ENCODE measurements around the gene GLCE. TPM values are rescaled to one million over a fixed set of nuclear protein-coding genes. Genes with fewer than 3 reads are reported as not detected.

Gene GLCE
- total RNA-seq, 4 donors from 2014 or later: 33.8 to 50.7 (median 43.8) TPM

- H3K9me3 ChIP-seq: no peaks in the 10 kb centered on the region
- H3K27me3 ChIP-seq: no peaks in the 10 kb centered on the region
- DNase-seq: no peak
- peaks cover 0 to 10% (median 0%) of the 10 kb centered on the region in 3 donors for H3K36me3 ChIP-seq
- H3K4me1 ChIP-seq: no peaks in the 10 kb centered on the region
- TF ChIP-seq POLR2A (IDR thresholded peaks at IDR 0.05) (no peak), CTCF (IDR thresholded peaks at IDR 0.05) (no peak)
- no peak overlapping the region for H3K27ac ChIP-seq
- no peak overlapping the region for H3K4me3 ChIP-seq
These were observed 72.3 kb downstream of the GLCE start for GRCh38 chr15:69232765-69233164.

- no peaks in the 10 kb centered on the region for H3K4me1 ChIP-seq
- H3K27ac ChIP-seq: no peak overlapping the region
- H3K27me3 ChIP-seq: no peaks in the 10 kb centered on the region
- no peak for DNase-seq
- no peak overlapping the region for H3K4me3 ChIP-seq
- TF ChIP-seq POLR2A (IDR thresholded peaks at IDR 0.05) (no peak), CTCF (IDR thresholded peaks at IDR 0.05) (no peak)
- no peaks in the 10 kb centered on the region for H3K9me3 ChIP-seq
- H3K36me3 ChIP-seq: peaks cover 0 to 3% (median 0%) of the 10 kb centered on the region in 3 donors
These were observed 74.2 kb downstream of the GLCE start for GRCh38 chr15:69234676-69235075.

GRCh38 chr15:69236505-69236904, 76.1 kb downstream of the GLCE start:
- no peaks in the 10 kb centered on the region for H3K9me3 ChIP-seq
- no peaks in the 10 kb centered on the region for H3K27me3 ChIP-seq
- no peak for DNase-seq
- no peaks in the 10 kb centered on the region for H3K36me3 ChIP-seq
- no peak for TF ChIP-seq CTCF (IDR thresholded peaks at IDR 0.05)
- TF ChIP-seq POLR2A (IDR thresholded peaks at IDR 0.05): no peak
- no peak overlapping the region for H3K27ac ChIP-seq
- H3K4me3 ChIP-seq: no peak overlapping the region
- H3K4me1 ChIP-seq: no peaks in the 10 kb centered on the region

- no peak overlapping the region for H3K27ac ChIP-seq
- H3K36me3 ChIP-seq: no peaks in the 10 kb centered on the region
- H3K27me3 ChIP-seq: no peaks in the 10 kb centered on the region
- no peak overlapping the region for H3K4me3 ChIP-seq
- H3K4me1 ChIP-seq: no peaks in the 10 kb centered on the region
- H3K9me3 ChIP-seq: no peaks in the 10 kb centered on the region
- no peak for TF ChIP-seq POLR2A (IDR thresholded peaks at IDR 0.05)
- TF ChIP-seq CTCF (IDR thresholded peaks at IDR 0.05): no peak
- DNase-seq: no peak
These were observed 77.3 kb downstream of the GLCE start for GRCh38 chr15:69237718-69238117.

- H3K4me3 ChIP-seq: no peak overlapping the region
- no peaks in the 10 kb centered on the region for H3K27me3 ChIP-seq
- H3K27ac ChIP-seq: no peak overlapping the region
- no peaks in the 10 kb centered on the region for H3K36me3 ChIP-seq
- H3K9me3 ChIP-seq: no peaks in the 10 kb centered on the region
- H3K4me1 ChIP-seq: no peaks in the 10 kb centered on the region
- no peak for DNase-seq
- TF ChIP-seq CTCF (IDR thresholded peaks at IDR 0.05): no peak
- TF ChIP-seq POLR2A (IDR thresholded peaks at IDR 0.05): no peak
These were observed 84.4 kb downstream of the GLCE start for GRCh38 chr15:69244798-69245197.

GRCh38 chr15:69253156-69253555, 92.7 kb downstream of the GLCE start:
- H3K27ac ChIP-seq: no peak overlapping the region
- DNase-seq: no peak
- H3K9me3 ChIP-seq: no peaks in the 10 kb centered on the region

More at GRCh38 chr15:69253156-69253555, 92.7 kb downstream of the GLCE start:
- Histone ChIP-seq H3K4me3 (no peak overlapping the region), H3K36me3 (peaks cover 0 to 4% (median 0%) of the 10 kb centered on the region in 3 donors), H3K4me1 (no peaks in the 10 kb centered on the region), H3K27me3 (no peaks in the 10 kb centered on the region)
- TF ChIP-seq POLR2A (IDR thresholded peaks at IDR 0.05): no peak
- no peak for TF ChIP-seq CTCF (IDR thresholded peaks at IDR 0.05)

Measured in Peyer's patch (tissue), 4 donors.